Neural cell (in vitro differentiated cells): ENCODE measurements around the gene C3. TPM values are rescaled to one million over a fixed set of nuclear protein-coding genes. Genes with fewer than 3 reads are reported as not detected.

Experiments used
- H2AFZ ChIP-seq: fragments of 200-600, 300-800 bp; sonication (generic), shearing (Covaris generic); 2 replicates; pipeline ENCODE4 v1.6.0; 2014; ENCODE audit warnings: low read depth, mild to moderate bottlenecking, antibody characterized with exemption, low read length, moderate library complexity
- H3F3A ChIP-seq: fragments of 200-600 bp; shearing (Covaris generic); 2 replicates; pipeline ENCODE4 v1.6.1; 2016; ENCODE audit warnings: mild to moderate bottlenecking, moderate library complexity, mixed read lengths, antibody characterized with exemption, low read length; ENCODE audit not compliant: insufficient read depth, poor library complexity, severe bottlenecking
- H3K27ac ChIP-seq: fragments of 200-600, 300-800 bp; sonication (generic), shearing (Covaris generic); 2 replicates; pipeline ENCODE4 v1.5.1; 2014; ENCODE audit warnings: mild to moderate bottlenecking, low read length, moderate library complexity
- H3K27me3 ChIP-seq: fragments of 300-800, 200-600 bp; sonication (generic), shearing (Covaris generic); 2 replicates; pipeline ENCODE4 v1.6.0; 2014; ENCODE audit warnings: mild to moderate bottlenecking, low read depth, low read length, moderate library complexity; ENCODE audit not compliant: insufficient read depth
- H3K36me3 ChIP-seq: fragments of 300-800, 200-600 bp; sonication (generic), shearing (Covaris generic); 2 replicates; pipeline ENCODE4 v1.5.1; 2014; ENCODE audit warnings: mild to moderate bottlenecking, antibody characterized with exemption, low read length, moderate library complexity; ENCODE audit not compliant: insufficient read depth
- H3K4me2 ChIP-seq: fragments of 300-800, 200-600 bp; sonication (generic), shearing (Covaris generic); 2 replicates; pipeline ENCODE4 v1.6.0; 2014; ENCODE audit warnings: mild to moderate bottlenecking, low read length
- H3K4me3 ChIP-seq: fragments of 300-800, 200-600 bp; sonication (generic), shearing (Covaris generic); 2 replicates; pipeline ENCODE4 v1.5.1; 2014; ENCODE audit warnings: mild to moderate bottlenecking, low read length, moderate library complexity
- H3K79me2 ChIP-seq: fragments of 200-600 bp; shearing (Covaris generic); replicated peaks from 2 replicates; pipeline ENCODE4 v1.6.0; 2014; ENCODE audit warnings: mild to moderate bottlenecking, low read length, moderate library complexity; ENCODE audit not compliant: insufficient read depth
- H3K9ac ChIP-seq: fragments of 300-800, 200-600 bp; sonication (generic), shearing (Covaris generic); 2 replicates; pipeline ENCODE4 v1.6.1; 2016; ENCODE audit warnings: mild to moderate bottlenecking, low read length, mixed read lengths
- H3K9me2 ChIP-seq: fragments of 200-600 bp; shearing (Covaris generic); 2 replicates; pipeline ENCODE4 v1.6.1; 2016; ENCODE audit warnings: mild to moderate bottlenecking, low read length, mixed read lengths; ENCODE audit not compliant: insufficient read depth
- H3K9me3 ChIP-seq: fragments of 200-600, 300-800 bp; sonication (generic), shearing (Covaris generic); 2 replicates; pipeline ENCODE4 v1.6.1; 2016; ENCODE audit warnings: mild to moderate bottlenecking, mixed run types, low read length, moderate library complexity, mixed read lengths
- H4K20me1 ChIP-seq: fragments of 200-600 bp; shearing (Covaris generic); 2 replicates; pipeline ENCODE4 v1.6.1; 2016; ENCODE audit warnings: mild to moderate bottlenecking, mixed run types; ENCODE audit not compliant: insufficient read depth
- EP300 ChIP-seq: fragments of 450-650 bp; conservative IDR thresholded peaks from 2 replicates; pipeline ENCODE4 v1.6.1; 2014; ENCODE audit warnings: antibody characterized with exemption, mild to moderate bottlenecking, moderate library complexity; ENCODE audit not compliant: poor library complexity, severe bottlenecking
- EZH2 ChIP-seq: fragments of 200-600, 300-800 bp; shearing (Covaris generic), sonication (generic); IDR thresholded peaks from 2 replicates; pipeline ENCODE4 v1.6.1; 2014; ENCODE audit warnings: antibody characterized with exemption, low read length, borderline replicate concordance, mild to moderate bottlenecking; ENCODE audit not compliant: insufficient read depth, poor library complexity, severe bottlenecking
- MXI1 ChIP-seq: fragments of 450-650 bp; conservative IDR thresholded peaks from 2 replicates; pipeline ENCODE4 v1.6.1; 2014; ENCODE audit warnings: antibody characterized with exemption, mild to moderate bottlenecking; ENCODE audit not compliant: poor library complexity, severe bottlenecking
- POLR2AphosphoS5 ChIP-seq: IDR thresholded peaks from 2 replicates; pipeline ENCODE4 v1.6.1; 2012
- RAD21 ChIP-seq: fragments of 450-650 bp; conservative IDR thresholded peaks from 2 replicates; pipeline ENCODE4 v1.6.1; 2014; ENCODE audit warnings: antibody characterized with exemption, mild to moderate bottlenecking, moderate library complexity
- SMC3 ChIP-seq: fragments of 450-650 bp; conservative IDR thresholded peaks from 2 replicates; pipeline ENCODE4 v1.6.1; 2014; ENCODE audit warnings: antibody characterized with exemption, mild to moderate bottlenecking, moderate library complexity; ENCODE audit not compliant: poor library complexity
- TAF1 ChIP-seq: IDR thresholded peaks from 2 replicates; pipeline ENCODE4 v1.6.1; 2012; ENCODE audit warnings: low read depth
- polyA plus RNA-seq: library from polyadenylated mRNA; depleted of rRNA; stranded (reverse); fragments of >200 nt; gene quantifications from 2 replicates; pipeline ENCODE4 v1.2.3, GENCODE V29; 2014
- TF ChIP-seq, protein P1 (sequence below): IDR thresholded peaks from 2 replicates; pipeline ENCODE4 v1.6.1; 2012; ENCODE audit warnings: borderline replicate concordance
- TF ChIP-seq, protein P2 (sequence below): fragments of 450-650 bp; IDR thresholded peaks from 2 replicates; pipeline ENCODE4 v1.5.1; 2014; ENCODE audit warnings: antibody characterized with exemption, mild to moderate bottlenecking, moderate library complexity; ENCODE audit not compliant: poor library complexity, severe bottlenecking

C3 gene
- polyA plus RNA-seq, 1 donor from 2014 or later = not detected

DNA sequence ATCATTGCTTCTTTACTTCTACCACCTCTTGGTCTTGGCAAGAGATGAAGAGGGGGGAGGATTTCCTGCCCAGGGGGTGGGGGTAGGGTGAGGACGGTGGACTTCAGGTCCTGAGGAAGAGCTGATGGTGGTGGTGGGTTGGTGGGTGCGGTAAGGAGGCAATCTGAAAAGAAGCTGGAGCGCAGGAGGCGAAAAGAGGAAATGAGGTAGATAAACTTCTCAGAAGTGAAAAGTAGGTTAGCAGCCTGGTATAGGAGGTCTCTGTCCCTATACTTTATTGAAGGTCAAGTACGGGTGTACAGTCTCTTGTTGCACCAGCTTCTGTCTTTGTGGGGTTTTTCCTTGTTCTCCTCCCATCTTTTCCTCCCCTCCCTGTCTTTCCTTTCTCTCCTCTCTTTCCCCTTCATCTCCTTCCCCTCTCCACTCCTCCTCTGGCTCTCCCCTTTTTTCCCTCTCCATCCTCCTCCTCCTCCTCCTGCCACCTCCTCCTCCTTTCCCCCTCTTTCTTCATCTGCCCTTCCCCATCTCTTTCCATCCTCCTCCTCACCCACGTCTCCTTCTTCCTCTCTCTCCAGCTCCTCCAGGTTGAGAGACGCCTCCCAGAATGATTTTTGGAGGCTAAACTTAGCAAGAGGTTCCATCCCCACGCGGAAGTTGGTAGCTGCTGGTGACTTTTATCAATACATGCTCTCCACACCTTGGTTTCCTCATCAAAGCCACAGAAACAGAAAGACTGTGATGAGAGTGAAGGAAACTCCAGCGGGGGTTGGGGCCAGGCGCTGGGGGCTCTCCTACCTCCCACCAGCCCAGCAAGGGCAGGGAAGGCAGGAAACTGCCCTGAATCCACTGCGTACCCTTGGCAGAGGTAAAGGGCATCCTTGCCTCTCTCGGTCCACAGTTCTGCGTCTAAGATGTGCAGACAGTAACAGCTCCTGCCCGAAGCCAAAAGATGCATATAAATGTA, 65.8 kb downstream of the C3 start:
- Histone ChIP-seq H3K4me2 (no peak overlapping the region), H3F3A (no peaks in the 10 kb centered on the region), H3K9me2 (no peaks in the 10 kb centered on the region), H3K36me3 (no peaks in the 10 kb centered on the region), H3K4me3 (no peak overlapping the region), H2AFZ (no peak overlapping the region), H3K79me2 (no peaks in the 10 kb centered on the region), H4K20me1 (no peaks in the 10 kb centered on the region), H3K27ac (no peak overlapping the region), H3K9ac (no peak overlapping the region), H3K27me3 (no peaks in the 10 kb centered on the region), H3K9me3 (no peaks in the 10 kb centered on the region)
- TF ChIP-seq TAF1 (no peak), EP300 (no peak), MXI1 (no peak), RAD21 (no peak), SMC3 (no peak), EZH2 (no peak), POLR2AphosphoS5 (no peak)
- TF ChIP-seq, protein P1, sequence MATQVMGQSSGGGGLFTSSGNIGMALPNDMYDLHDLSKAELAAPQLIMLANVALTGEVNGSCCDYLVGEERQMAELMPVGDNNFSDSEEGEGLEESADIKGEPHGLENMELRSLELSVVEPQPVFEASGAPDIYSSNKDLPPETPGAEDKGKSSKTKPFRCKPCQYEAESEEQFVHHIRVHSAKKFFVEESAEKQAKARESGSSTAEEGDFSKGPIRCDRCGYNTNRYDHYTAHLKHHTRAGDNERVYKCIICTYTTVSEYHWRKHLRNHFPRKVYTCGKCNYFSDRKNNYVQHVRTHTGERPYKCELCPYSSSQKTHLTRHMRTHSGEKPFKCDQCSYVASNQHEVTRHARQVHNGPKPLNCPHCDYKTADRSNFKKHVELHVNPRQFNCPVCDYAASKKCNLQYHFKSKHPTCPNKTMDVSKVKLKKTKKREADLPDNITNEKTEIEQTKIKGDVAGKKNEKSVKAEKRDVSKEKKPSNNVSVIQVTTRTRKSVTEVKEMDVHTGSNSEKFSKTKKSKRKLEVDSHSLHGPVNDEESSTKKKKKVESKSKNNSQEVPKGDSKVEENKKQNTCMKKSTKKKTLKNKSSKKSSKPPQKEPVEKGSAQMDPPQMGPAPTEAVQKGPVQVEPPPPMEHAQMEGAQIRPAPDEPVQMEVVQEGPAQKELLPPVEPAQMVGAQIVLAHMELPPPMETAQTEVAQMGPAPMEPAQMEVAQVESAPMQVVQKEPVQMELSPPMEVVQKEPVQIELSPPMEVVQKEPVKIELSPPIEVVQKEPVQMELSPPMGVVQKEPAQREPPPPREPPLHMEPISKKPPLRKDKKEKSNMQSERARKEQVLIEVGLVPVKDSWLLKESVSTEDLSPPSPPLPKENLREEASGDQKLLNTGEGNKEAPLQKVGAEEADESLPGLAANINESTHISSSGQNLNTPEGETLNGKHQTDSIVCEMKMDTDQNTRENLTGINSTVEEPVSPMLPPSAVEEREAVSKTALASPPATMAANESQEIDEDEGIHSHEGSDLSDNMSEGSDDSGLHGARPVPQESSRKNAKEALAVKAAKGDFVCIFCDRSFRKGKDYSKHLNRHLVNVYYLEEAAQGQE = no peak
- TF ChIP-seq, protein P2, sequence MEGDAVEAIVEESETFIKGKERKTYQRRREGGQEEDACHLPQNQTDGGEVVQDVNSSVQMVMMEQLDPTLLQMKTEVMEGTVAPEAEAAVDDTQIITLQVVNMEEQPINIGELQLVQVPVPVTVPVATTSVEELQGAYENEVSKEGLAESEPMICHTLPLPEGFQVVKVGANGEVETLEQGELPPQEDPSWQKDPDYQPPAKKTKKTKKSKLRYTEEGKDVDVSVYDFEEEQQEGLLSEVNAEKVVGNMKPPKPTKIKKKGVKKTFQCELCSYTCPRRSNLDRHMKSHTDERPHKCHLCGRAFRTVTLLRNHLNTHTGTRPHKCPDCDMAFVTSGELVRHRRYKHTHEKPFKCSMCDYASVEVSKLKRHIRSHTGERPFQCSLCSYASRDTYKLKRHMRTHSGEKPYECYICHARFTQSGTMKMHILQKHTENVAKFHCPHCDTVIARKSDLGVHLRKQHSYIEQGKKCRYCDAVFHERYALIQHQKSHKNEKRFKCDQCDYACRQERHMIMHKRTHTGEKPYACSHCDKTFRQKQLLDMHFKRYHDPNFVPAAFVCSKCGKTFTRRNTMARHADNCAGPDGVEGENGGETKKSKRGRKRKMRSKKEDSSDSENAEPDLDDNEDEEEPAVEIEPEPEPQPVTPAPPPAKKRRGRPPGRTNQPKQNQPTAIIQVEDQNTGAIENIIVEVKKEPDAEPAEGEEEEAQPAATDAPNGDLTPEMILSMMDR = no peak

DNA sequence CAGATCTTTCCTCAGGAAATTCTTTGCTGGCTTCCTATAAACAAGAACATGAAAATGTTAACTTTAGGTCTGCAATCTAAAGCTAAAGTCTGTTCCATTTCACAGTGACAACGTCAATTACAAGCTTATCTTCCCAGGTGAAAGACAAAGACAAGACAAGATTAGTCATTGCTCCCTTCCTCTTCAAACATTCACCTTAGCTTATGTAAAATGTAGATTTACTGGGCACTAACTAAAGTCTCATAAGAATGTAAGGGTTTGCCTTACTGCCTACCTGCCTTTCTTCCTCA, 67.7 kb downstream of the C3 start:
- H3K9me3 ChIP-seq = no peaks in the 10 kb centered on the region
- no peak for TF ChIP-seq RAD21
- H3K4me2 ChIP-seq = no peak overlapping the region
- no peaks in the 10 kb centered on the region for H4K20me1 ChIP-seq
- no peaks in the 10 kb centered on the region for H3K27me3 ChIP-seq
- H3K36me3 ChIP-seq = no peaks in the 10 kb centered on the region
- no peak overlapping the region for H3K4me3 ChIP-seq
- no peaks in the 10 kb centered on the region for H3F3A ChIP-seq
- H3K79me2 ChIP-seq = no peaks in the 10 kb centered on the region
- no peak overlapping the region for H2AFZ ChIP-seq
- H3K9ac ChIP-seq = no peak overlapping the region
- H3K27ac ChIP-seq = no peak overlapping the region
- no peaks in the 10 kb centered on the region for H3K9me2 ChIP-seq
